CD4-positive, alpha-beta T cell treated with Interleukin-15 for 1 hour (primary cell): ENCODE data around the gene HSCB.
"Not testable (repeated sequence)": the region's sequence is repeated elsewhere in the genome, so short reads cannot be mapped to it uniquely, and the experiment has no call there.

Experiments used
- DNase-seq: peaks from one replicate; pipeline ENCODE4 v3.0.0-alpha.2; 2020

Gene HSCB

GRCh38 chr22:28792491-28793383, 50.9 kb downstream of the HSCB start:
- DNase-seq: no peak

GRCh38 chr22:28793976-28794584, 52.2 kb downstream of the HSCB start:
- DNase-seq: no peak

GRCh38 chr22:28795071-28795693, 53.3 kb downstream of the HSCB start:
- DNase-seq: no peak

GRCh38 chr22:28795932-28796856, 54.4 kb downstream of the HSCB start:
- no peak for DNase-seq

GRCh38 chr22:28798810-28799605, 57.2 kb downstream of the HSCB start:
- DNase-seq: peak; percentile 78

GRCh38 chr22:28799606-28800307, 57.9 kb downstream of the HSCB start:
- no peak for DNase-seq

GRCh38 chr22:28800308-28801041, 58.6 kb downstream of the HSCB start, which contains the start of gene XBP1:
XBP1 (minus strand) TSS chr22:28800569.
- peak; percentile 91 for DNase-seq

GRCh38 chr22:28801845-28802594, 60.2 kb downstream of the HSCB start:
- no peak for DNase-seq

- DNase-seq: no peak
These were observed 60.8 kb downstream of the HSCB start for GRCh38 chr22:28802595-28803123.

GRCh38 chr22:28805426-28805825, 63.6 kb downstream of the HSCB start:
- not testable (repeated sequence) for DNase-seq
